HEK293 (cell line): ENCODE results near the gene KDM2B.

Source experiments
- CTCF ChIA-PET: fragments of 350-600 bp; formaldehyde crosslinking; extraction: SDS; loops from one replicate; lab custom pipeline; 2021; ENCODE audit warnings: antibody characterized with exemption; lab: Yijun Ruan, JAX
- POLR2A ChIA-PET: fragments of 300-600 bp; formaldehyde crosslinking; extraction: SDS; loops from one replicate; lab custom pipeline; 2020; ENCODE audit warnings: antibody characterized with exemption, inconsistent platforms; lab: Yijun Ruan, JAX
- H3K27ac ChIP-seq: fragments of 200-500 bp; sonication (Bioruptor generic); 2 replicates; pipeline ENCODE4 v1.5.1; 2014; ENCODE audit warnings: low read depth, low read length, control low read depth, inconsistent platforms; ENCODE audit errors: extremely low read depth
- H3K36me3 ChIP-seq, 2 experiments: fragments of 200-500 bp in 1 of 2; sonication (Bioruptor generic) in 1 of 2; 1 replicate in 1 of 2; 2 replicates in 1 of 2; pipeline ENCODE4 v1.5.1; 2014 to 2017; ENCODE audit warnings: inconsistent platforms in 2 of 2, low read length in 2 of 2; ENCODE audit not compliant: control insufficient read depth in 2 of 2, insufficient read depth in 1 of 2
- H3K4me1 ChIP-seq: fragments of 200-500 bp; sonication (Bioruptor generic); 2 replicates; pipeline ENCODE4 v1.5.1; 2014; ENCODE audit warnings: mild to moderate bottlenecking, low read length, inconsistent platforms; ENCODE audit not compliant: control insufficient read depth, insufficient read depth
- H3K4me3 ChIP-seq: 2 replicates; pipeline ENCODE4 v1.5.1; 2011; ENCODE audit warnings: low read depth, mild to moderate bottlenecking, control low read depth, low read length, moderate library complexity
- H3K9me3 ChIP-seq: fragments of 200-500 bp; sonication (Bioruptor generic); 2 replicates; pipeline ENCODE4 v1.5.1; 2014; ENCODE audit warnings: low read depth, low read length, inconsistent platforms; ENCODE audit not compliant: control insufficient read depth, insufficient read depth
- BCL11B ChIP-seq: fragments of 450-650 bp; formaldehyde crosslinking; IDR thresholded peaks from 2 replicates; pipeline ENCODE4 v1.5.1; 2016; ENCODE audit warnings: low read depth, missing biosample characterization, missing genetic modification characterization
- KLF10 ChIP-seq: fragments of 450-650 bp; IDR thresholded peaks from 2 replicates; pipeline ENCODE4 v1.5.1; 2018; ENCODE audit warnings: missing biosample characterization, mild to moderate bottlenecking, missing genetic modification characterization
- PRDM2 ChIP-seq: fragments of 450-650 bp; formaldehyde crosslinking; IDR thresholded peaks from 2 replicates; pipeline ENCODE4 v1.5.1; 2016; ENCODE audit warnings: missing biosample characterization, missing genetic modification characterization, borderline replicate concordance
- TCF7L2 ChIP-seq: IDR thresholded peaks from 2 replicates; pipeline ENCODE4 v1.6.1; 2011; ENCODE audit warnings: low read depth, mild to moderate bottlenecking, inconsistent platforms, low read length, moderate library complexity, borderline replicate concordance
- ZBTB10 ChIP-seq: fragments of 450-650 bp; formaldehyde crosslinking; IDR thresholded peaks from 2 replicates; pipeline ENCODE4 v1.5.1; 2016; ENCODE audit warnings: missing biosample characterization, missing genetic modification characterization
- ZFP3 ChIP-seq: fragments of 450-650 bp; formaldehyde crosslinking; IDR thresholded peaks from 2 replicates; pipeline ENCODE4 v1.5.1; 2016; ENCODE audit warnings: low read depth, missing biosample characterization, missing genetic modification characterization
- ZFP41 ChIP-seq: fragments of 450-650 bp; formaldehyde crosslinking; IDR thresholded peaks from 2 replicates; pipeline ENCODE4 v1.5.1; 2016; ENCODE audit warnings: missing biosample characterization, missing genetic modification characterization, borderline replicate concordance
- ZNF10 ChIP-seq: fragments of 450-650 bp; formaldehyde crosslinking; IDR thresholded peaks from 2 replicates; pipeline ENCODE4 v1.5.1; 2017; ENCODE audit warnings: missing biosample characterization, missing genetic modification characterization
- ZNF146 ChIP-seq: fragments of 450-650 bp; formaldehyde crosslinking; IDR thresholded peaks from 2 replicates; pipeline ENCODE4 v1.5.1; 2016; ENCODE audit warnings: missing biosample characterization, missing genetic modification characterization
- ZNF16 ChIP-seq: fragments of 450-650 bp; formaldehyde crosslinking; IDR thresholded peaks from 2 replicates; pipeline ENCODE4 v1.5.1; 2016; ENCODE audit warnings: low read depth, missing biosample characterization, missing genetic modification characterization
- ZNF426 ChIP-seq: fragments of 450-650 bp; formaldehyde crosslinking; IDR thresholded peaks from 2 replicates; pipeline ENCODE4 v1.5.1; 2017; ENCODE audit warnings: missing biosample characterization, missing genetic modification characterization, mild to moderate bottlenecking, inconsistent platforms, moderate library complexity
- ZNF449 ChIP-seq: fragments of 450-650 bp; formaldehyde crosslinking; IDR thresholded peaks from 2 replicates; pipeline ENCODE4 v1.5.1; 2017; ENCODE audit warnings: missing biosample characterization, mild to moderate bottlenecking, missing genetic modification characterization, moderate library complexity
- ZNF513 ChIP-seq: fragments of 450-650 bp; IDR thresholded peaks from 2 replicates; pipeline ENCODE4 v1.5.1; 2018; ENCODE audit warnings: missing biosample characterization, missing genetic modification characterization
- ZNF585B ChIP-seq: fragments of 450-650 bp; formaldehyde crosslinking; IDR thresholded peaks from 2 replicates; pipeline ENCODE4 v1.5.1; 2016; ENCODE audit warnings: missing biosample characterization, missing genetic modification characterization
- ZNF704 ChIP-seq: fragments of 450-650 bp; formaldehyde crosslinking; IDR thresholded peaks from 2 replicates; pipeline ENCODE4 v1.5.1; 2016; ENCODE audit warnings: missing biosample characterization, missing genetic modification characterization
- ZNF768 ChIP-seq: fragments of 450-650 bp; formaldehyde crosslinking; IDR thresholded peaks from 2 replicates; pipeline ENCODE4 v1.5.1; 2018; ENCODE audit warnings: missing biosample characterization, mild to moderate bottlenecking, missing genetic modification characterization
- ZSCAN18 ChIP-seq: fragments of 450-650 bp; formaldehyde crosslinking; IDR thresholded peaks from 2 replicates; pipeline ENCODE4 v1.5.1; 2016; ENCODE audit warnings: missing biosample characterization, missing genetic modification characterization
- ZSCAN23 ChIP-seq: fragments of 450-650 bp; formaldehyde crosslinking; IDR thresholded peaks from 2 replicates; pipeline ENCODE4 v1.5.1; 2016; ENCODE audit warnings: missing biosample characterization, missing genetic modification characterization
- ZSCAN4 ChIP-seq: fragments of 450-650 bp; formaldehyde crosslinking; IDR thresholded peaks from 2 replicates; pipeline ENCODE4 v1.5.1; 2017; ENCODE audit warnings: missing biosample characterization, missing genetic modification characterization

KDM2B gene

GRCh38 chr12:121464331-121464730 lies 116.5 kb downstream of the KDM2B start:
- Histone ChIP-seq H3K9me3 (no peaks in the 10 kb centered on the region), H3K27ac (no peak overlapping the region), H3K36me3 (peaks cover 0 to 7% of the 10 kb centered on the region in 2 experiments; a peak in 2 of 3 replicates), H3K4me1 (no peaks in the 10 kb centered on the region), H3K4me3 (no peak overlapping the region)
- POLR2A ChIA-PET, result interaction anchor here (0.6 kb wide), 1 partner anchor 23 kb away, joined by 3 read pairs; no protein-coding TSS in a partner anchor
- no peak for TF ChIP-seq ZNF585B (tag by site-specific recombination)
- no peak for TF ChIP-seq ZSCAN18 (tag by site-specific recombination)
- no peak for TF ChIP-seq ZFP41
- no peak for TF ChIP-seq ZNF704
- no peak for TF ChIP-seq ZNF768 (tag by site-specific recombination)
- TF ChIP-seq ZSCAN23 (tag by site-specific recombination), result no peak
- TF ChIP-seq ZNF449, result no peak
- no peak for TF ChIP-seq ZNF16 (tag by site-specific recombination)
- CTCF ChIA-PET, result interaction anchor here (0.7 to 1.4 kb wide), 3 partner anchors 14 to 22 kb away, joined by 3 to 4 read pairs (median 4); no protein-coding TSS in a partner anchor

- CTCF ChIA-PET, result interaction anchor here (1.2 to 2.8 kb wide), 4 partner anchors 13 to 18 kb away, joined by 3 to 10 read pairs (median 4); no protein-coding TSS in a partner anchor
- H3K9me3 ChIP-seq, result no peaks in the 10 kb centered on the region
- H3K27ac ChIP-seq, result no peak overlapping the region
- no peak overlapping the region for H3K4me3 ChIP-seq
- H3K36me3 ChIP-seq, result peaks cover 0 to 7% of the 10 kb centered on the region in 2 experiments; a peak in 2 of 3 replicates
- POLR2A ChIA-PET, result no interaction called here
- no peaks in the 10 kb centered on the region for H3K4me1 ChIP-seq
- TF ChIP-seq BCL11B (tag by site-specific recombination), result no peak
- no peak for TF ChIP-seq ZNF513
- TF ChIP-seq ZNF146 (tag by site-specific recombination), result no peak
- no peak for TF ChIP-seq KLF10 (tag by site-specific recombination)
- TF ChIP-seq ZBTB10, result no peak
- TF ChIP-seq ZNF585B (tag by site-specific recombination), result no peak
- TF ChIP-seq ZNF426, result no peak
- TF ChIP-seq ZSCAN4, result no peak
- no peak for TF ChIP-seq ZFP3
- no peak for TF ChIP-seq ZNF10
- TF ChIP-seq PRDM2 (tag by site-specific recombination), result no peak
- no peak for TF ChIP-seq TCF7L2
These were observed 119.8 kb downstream of the KDM2B start for GRCh38 chr12:121461048-121461447.
